HG03558 (cell line): ENCODE results near the gene MYL10.

Source experiments
- ATAC-seq: cut with Tn5 transposase; IDR thresholded peaks from one replicate; pipeline ENCODE4 v1.9.1; 2021; ENCODE audit warnings: moderate number of reproducible peaks; ENCODE audit not compliant: unreplicated experiment; ENCODE audit errors: extremely low read depth

Gene MYL10

GRCh38 chr7:101599787-101600186 lies 29.3 kb downstream of the MYL10 start:
- no peak for ATAC-seq

DNA sequence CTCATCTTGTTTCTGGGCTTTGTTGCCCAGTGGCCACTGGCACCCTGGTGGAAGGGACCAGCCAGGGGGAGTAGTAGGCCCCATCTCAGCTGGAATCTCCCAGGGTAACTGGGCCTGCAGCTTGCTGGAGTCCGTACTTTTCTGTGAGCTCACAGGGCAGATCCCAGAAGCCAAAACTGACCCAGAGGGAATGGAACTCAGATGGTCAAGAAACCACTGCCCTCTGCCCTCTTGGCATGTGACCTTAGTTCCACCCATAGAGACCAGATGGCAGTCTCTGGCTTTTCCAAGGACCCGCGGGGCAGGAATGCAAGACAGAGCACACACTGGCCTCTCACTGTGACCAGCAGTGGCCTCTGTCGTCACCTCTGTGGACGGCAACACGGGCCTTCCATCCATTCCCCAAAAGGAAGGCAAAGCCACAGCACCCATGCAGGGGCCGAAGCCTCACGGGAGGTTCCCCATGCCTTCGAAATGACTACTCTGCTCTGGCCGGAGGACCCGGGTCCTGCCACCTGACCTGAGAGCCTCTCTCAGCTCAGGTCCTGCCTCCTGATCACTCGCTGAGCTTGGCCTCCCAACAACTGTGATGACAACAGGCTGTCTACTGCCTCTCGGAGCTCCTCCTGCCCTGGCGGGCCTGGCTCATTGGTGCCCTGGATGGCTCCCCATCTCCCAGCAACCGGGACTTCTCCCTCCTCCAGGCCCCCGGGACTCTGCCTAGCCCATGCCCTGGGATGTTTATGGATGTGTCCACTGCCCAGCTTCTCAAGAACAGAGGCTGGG lies 29.9 kb downstream of the MYL10 start:
- ATAC-seq: no peak

DNA sequence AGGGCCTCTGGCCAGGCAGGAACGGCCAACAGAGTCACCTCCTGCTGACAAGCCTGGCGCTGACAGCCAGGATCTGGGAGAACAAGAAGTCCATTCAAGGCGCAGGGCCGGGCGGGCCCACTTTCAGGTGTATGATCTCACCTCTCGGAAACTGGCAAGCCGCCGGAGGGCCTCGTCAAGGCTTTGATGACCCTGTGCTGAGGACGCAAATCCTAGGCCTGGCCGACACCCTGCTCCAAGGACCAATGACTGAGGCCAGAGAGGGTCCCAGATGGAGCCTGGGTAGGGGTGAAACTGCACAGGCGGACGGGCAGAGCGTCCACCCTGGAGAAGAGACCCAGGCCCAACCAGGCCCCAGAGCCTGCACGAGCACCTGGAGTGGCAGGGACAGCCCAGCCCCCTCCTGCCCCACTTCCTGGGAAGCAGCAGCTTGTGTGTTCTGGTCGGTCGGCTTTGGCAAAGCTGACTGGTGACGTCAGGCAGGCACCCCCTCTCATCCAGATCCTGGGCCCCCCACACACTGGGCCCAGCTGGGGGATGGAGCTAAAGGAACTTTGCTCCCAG lies 30.6 kb downstream of the MYL10 start:
- ATAC-seq: no peak

DNA sequence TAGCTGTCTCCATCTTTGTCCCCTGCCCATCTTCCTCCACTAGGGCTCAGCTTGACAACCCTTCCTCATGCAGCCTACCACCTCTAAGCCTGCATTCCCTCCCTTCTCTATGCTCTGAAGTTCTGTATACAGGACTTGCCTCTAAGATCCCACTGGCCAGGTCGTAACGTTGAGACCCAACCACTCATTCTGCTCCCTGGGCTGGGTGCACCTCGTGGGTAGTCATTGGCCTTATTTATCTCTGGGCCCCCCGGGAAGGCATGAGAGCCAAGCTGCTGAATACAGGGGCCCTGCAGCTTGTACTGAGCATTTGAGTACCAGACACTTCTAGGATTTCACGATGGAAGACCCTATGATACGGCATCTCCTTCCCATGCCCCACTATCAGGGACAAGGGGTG lies 31.2 kb downstream of the MYL10 start:
- no peak for ATAC-seq

DNA sequence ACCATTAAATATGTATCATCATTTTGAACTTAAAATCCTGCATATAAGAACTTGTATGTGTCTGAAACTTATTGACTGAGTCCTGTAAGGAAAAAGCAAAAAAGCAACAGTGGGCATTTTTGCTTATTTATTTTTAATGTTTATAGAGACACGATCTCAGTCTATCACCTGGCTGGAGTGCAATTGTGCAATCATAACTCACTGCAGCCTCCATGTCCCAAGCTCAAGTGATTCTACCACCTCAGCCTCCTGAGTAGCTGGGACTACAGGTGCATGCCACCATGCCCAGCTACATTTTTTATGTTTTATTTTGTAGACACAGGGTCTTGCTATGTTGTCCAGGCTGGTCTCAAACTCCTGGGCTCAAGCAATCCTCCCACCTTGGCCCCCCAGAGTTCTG lies 32.2 kb downstream of the MYL10 start:
- no peak for ATAC-seq

- no peak for ATAC-seq
Observed at GRCh38 chr7:101595766-101596537, 33.1 kb downstream of the MYL10 start.

- ATAC-seq: no peak
Observed at GRCh38 chr7:101595246-101595645, 33.9 kb downstream of the MYL10 start.

GRCh38 chr7:101594790-101595189 lies 34.3 kb downstream of the MYL10 start:
- ATAC-seq: no peak

DNA sequence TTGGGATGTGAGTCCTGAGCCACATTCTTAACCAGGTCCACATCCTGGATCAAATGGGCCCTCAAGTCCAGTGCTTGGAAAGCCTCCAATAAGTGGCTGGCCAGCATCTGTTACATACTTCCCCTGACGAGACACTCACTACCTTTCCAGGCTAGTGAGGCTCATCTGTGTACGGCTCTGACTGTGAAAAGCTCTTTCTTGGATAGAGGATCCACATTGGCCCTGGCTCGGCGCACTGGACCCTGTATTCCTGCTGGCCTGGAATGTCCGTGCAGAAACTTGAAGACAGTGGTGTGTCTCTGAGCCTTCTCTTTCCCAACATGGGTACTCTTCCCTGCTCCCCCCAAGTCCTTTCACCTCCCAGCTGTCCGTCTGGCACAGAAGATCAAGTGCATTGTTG lies 35.5 kb downstream of the MYL10 start:
- no peak for ATAC-seq

GRCh38 chr7:101591504-101591903 lies 37.6 kb downstream of the MYL10 start:
- no peak for ATAC-seq

DNA sequence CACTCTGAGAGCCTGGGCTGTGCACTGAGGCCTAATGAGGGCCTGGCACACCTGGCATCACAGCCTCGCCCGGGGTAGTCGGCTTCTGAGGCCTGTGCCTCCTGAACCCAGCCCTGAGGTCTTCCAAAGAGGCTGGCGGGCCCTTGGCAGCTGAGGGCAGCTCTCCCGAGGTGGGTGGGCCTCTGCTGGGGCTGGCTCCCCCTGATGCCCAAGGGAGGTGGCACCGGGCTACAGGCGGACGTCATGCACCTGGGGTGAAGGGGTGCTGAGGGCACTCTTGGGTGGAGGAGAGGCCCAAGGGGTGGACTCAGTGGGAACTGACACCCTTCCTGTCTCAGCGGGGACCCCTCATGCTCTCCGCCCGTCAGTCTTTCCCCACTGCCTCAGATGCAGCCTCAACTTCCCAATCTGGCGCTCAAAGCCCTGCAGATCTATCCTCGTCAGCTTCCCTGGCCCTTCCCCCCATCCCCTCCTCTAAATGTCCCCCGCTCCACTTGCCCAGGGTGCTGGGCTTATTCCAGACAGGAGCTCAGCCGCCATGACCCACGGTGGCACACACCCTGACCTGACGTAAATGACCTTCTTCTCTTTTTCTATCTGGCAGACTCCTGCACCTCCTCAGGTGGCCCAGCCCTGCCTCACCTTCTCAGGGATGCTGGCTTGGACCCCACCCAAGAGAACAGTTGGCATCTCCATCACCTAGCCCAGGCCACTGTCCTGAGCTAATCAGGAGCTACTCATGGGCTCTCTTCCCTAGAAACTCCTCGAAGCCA lies 38.2 kb downstream of the MYL10 start:
- no peak for ATAC-seq

DNA sequence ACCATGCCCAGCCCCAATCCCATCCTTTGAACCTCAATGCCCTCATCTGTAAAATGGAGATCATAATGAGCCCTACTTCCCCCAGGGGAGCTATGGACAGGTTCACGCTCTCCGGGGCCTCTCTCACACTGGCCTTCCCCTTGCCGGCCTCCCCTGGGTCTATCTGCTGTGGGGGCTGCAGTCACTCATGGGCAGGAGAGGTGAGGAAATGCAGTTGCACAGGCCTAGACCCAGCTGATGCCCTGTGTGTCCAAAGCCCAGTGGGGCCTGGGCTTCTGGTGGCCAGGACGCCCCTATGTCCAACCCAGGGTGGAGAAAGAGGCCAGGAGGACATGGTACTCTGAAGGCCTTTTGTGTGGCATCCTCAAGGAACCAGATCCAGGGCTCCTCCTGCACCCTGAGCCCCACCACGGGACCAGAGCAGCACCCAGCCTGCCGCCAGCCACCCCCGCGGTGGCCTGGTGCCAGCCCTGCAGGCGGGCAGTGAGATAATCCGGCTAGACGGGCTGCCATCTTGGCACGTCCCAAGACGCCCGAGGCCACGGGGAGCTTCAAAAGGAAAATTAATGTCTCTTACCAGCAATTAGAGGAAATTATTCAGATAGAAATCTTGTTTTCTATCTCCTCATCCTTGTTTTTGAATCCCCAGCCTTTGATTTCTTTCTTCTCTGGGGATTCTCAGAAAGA lies 39.0 kb downstream of the MYL10 start:
- no peak for ATAC-seq

DNA sequence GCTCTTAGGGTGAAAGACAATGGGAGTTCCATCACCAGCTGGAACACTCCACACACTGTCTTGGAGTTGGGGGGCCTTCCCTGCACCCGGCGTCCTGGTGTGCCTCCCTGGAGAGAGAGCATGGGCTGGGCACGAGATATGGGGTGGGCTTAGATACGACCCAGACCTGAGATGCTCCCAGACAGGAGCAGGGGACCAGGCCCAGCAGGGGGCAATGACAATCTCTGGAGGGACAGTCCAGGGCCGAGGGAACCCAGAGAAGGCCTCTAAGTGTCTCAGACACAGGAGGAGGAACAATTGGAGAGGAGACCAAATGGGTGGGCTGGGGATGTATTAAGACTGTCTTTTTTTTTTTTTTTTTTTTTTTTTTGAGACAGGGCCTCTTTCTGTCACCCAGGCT lies 40.0 kb downstream of the MYL10 start:
- ATAC-seq: no peak

DNA sequence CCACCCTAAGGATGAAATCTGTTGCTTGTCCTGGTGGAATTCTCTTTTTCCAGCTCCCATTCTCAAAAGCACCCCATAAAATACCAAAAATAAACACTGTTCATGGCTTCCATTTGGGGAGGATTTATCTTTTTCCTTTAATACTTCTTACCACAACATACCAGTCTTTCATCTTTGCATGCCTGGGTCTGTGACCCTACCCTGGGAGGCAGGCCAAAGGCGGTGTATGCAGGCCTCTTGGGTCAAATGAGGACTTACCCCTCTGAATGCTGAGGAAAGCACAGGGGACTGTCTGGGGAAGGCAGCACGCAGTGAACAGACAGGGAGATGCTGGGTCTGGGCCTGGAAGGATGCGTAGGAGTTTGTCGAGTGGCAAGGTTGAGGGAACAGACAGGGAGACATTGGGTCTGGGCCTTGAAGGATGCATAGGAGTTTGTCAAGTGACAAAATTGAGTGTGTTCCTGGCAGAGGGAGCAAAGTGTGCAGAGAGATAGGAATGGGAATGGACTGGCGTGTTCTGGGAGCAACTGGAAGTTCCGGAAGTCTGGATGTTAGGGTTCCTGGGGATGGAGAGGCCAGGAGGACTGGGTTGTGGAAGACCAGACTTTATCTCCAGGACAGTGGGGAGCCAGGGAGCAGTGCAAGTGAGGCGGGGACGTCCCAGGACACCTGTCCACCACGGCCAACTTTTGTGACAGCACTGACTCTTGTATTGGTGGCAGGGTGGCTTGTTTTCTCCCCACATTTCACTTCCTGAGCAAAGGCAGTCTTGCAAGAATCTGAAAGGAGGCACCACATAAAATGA lies 40.8 kb downstream of the MYL10 start:
- ATAC-seq: no peak

GRCh38 chr7:101586906-101587677 lies 42.0 kb downstream of the MYL10 start:
- no peak for ATAC-seq

- no peak for ATAC-seq
Observed at GRCh38 chr7:101586078-101586905, 42.8 kb downstream of the MYL10 start.

DNA sequence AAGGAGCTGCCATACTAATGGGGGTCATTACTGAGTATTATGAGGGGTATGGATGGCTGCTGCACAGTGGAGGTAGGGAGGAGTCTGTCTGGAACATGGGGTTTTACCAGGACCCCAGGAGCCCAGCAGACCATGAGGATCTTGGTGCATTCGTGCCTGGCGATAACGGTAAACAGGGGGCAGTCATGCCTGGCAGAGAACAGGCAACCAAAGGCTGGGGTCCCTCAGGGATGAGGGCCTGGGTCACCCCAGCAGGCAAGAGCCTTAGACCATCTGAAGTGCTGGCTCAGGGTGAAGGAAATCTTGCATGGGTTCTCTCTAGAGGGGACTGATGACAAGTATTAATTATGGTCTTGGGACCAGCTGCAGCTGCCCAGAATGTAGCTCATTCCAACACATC lies 46.1 kb downstream of the MYL10 start:
- ATAC-seq: no peak

GRCh38 chr7:101581891-101582290 lies 47.2 kb downstream of the MYL10 start:
- ATAC-seq: no peak
